ENCODE results near the gene MCM3AP.

- TF ChIP-seq CTCF (IDR thresholded peaks at IDR 0.05) = no peak
- TF ChIP-seq POLR2A (IDR thresholded peaks at IDR 0.05) = no peak
These were observed 69.8 kb downstream of the MCM3AP start for GRCh38 chr21:46215436-46216131.

Measured in Peyer's patch (tissue), 4 donors.